Activated effector memory CD4-positive, alpha-beta T cell treated with Interleukin-2 at 50 U/mL for 16 hours (primary cell): ENCODE measurements around the gene DCHS1.
A peak's percentile ranks its signal among the peaks of the same experiment; 100 is the strongest.

ENCODE experiments used
- DNase-seq: peaks from one replicate; pipeline ENCODE4 v3.0.0-alpha.2; 2020

The DCHS1 gene

GRCh38 chr11:6625156-6625831 is 30.3 kb downstream of the DCHS1 start:
- no peak for DNase-seq

GRCh38 chr11:6623391-6624363 is 31.9 kb downstream of the DCHS1 start:
- DNase-seq = no peak

- no peak for DNase-seq
These were observed 33.1 kb downstream of the DCHS1 start for GRCh38 chr11:6622261-6623171.

GRCh38 chr11:6621711-6622211 is 33.8 kb downstream of the DCHS1 start:
- DNase-seq = no peak

DNA sequence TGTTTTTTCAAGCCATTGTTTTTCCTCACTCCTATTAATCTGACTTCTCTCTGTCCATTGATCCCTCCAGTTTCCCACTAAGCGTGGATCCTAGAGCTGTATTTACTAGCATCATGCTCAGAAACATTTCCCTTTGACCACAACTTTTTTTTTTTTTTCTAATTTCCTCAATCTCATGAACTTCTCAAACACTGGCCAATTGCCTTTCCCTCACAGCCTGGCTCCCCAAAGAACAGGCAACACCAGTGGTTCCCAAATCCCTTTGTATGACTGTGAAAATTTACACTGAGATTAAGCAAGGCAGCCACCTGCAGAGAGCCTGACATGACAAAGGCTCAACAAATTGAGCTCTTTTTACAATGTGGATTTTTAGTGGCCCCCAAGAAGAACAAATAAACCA is 35.0 kb downstream of the DCHS1 start:
- no peak for DNase-seq

DNA sequence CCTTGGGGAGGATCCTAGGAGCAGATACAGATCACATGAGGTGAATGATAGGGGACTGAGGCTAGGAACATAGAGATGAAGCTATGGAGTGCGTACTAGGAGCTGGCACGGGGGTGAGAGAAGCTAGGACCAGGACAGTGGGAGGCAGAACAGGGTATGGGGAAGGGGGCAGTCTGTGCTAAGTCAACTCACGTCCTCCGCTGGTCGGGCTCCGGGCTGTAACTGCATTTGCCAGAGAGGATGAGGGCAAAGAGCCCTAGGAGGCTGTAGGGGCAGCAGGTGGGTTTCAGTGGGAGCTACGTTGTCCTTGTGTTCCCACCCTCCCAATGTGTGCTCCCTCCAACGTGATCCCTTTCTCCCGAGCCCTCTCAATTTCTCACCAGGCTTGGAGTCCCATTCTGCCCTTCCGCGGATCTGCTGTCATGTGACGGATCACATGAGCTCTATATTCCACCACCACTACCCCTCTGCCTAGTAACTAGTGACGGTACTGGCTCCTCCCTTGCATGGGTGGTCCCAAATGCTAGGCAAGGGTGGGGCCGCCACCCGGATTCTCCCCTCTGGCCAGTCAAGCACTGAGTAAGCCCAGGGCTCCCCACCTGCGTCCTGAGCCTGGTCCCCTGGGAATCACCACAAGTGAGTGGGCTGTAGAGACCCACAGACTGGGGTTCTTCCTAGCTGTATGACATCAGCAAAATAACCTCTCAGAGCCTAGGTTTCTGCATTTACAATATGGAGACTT is 36.4 kb downstream of the DCHS1 start, which contains the start of gene TPP1:
Gene TPP1, minus strand, starts transcription at position 419 of the 742 bp plus-strand sequence. Its CDS starts 22 bp downstream, at position 397.
- DNase-seq = peak; percentile 84

DNA sequence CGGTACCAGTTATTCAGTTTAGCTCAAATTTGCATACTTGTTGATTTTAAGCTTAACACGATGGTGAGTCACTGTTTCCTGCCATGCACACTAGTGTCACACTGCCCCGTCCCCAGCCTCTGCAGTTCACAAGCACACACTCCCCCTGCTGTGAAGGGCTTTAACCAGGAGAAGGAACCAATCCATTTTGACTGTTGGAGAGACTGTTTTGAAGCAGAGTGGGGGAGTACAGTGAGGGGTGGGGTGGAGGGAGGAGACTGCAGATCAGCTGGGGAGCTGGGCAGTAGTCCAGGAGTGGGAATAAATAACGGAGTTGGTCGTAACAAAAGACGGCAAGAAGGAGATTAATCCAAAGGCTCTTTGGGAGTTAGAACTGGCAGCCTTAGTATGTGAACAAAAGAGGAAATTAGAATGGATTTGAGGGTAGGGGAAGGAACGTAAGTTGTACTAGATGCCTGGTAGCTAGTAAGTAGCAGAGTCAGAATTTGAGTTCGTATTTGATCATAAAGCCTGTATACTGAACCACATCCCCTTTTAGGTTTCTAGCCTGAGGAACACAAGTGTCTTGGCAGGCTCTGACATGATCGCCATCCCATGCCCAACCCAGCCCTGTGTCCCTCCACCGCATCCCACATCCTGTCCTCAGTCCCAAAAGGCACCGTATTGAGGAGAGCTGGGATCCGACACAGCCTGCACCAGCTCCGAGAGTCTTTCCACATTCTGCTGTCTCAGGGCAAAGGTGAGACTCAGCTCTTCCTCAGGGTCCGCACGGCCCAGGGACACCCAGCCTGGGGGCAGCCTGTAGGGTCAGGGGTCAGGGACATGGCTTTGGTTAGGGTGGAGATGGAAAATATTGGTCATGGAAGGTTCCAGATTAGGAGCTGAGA is 37.2 kb downstream of the DCHS1 start:
- DNase-seq = peak; percentile 53

GRCh38 chr11:6617315-6617781 is 38.3 kb downstream of the DCHS1 start:
- no peak for DNase-seq

DNA sequence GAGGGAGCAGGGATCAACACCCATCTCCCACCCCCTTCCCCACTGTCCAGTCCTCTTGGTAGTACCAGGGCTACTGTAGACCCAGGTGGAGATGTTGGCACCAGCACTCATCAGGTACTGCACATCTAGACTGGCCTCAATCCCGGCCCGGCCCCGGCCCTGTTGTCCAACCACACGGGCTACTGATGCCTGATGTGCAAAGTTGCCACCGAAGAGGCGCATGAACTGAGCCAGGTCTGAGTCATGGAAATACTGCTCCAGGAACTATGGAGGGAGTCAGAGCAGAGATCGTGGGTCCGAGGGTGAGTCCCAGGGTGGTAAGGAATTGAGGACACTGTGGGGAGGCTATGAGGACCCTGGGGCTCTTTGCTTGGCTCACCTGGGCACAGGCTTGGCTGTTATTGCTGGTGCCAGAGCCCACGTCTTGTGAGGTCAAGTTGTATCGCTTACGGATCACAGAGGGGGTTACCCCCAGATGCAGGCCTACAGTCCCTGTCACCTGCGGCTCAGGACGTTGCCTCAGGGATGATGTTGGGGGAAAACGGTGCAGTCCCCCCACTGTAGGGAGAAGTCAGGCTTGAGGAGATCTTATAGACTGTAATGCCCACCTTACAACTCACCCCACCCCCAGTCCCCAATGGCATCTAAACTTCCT is 38.9 kb downstream of the DCHS1 start:
- DNase-seq = no peak

DNA sequence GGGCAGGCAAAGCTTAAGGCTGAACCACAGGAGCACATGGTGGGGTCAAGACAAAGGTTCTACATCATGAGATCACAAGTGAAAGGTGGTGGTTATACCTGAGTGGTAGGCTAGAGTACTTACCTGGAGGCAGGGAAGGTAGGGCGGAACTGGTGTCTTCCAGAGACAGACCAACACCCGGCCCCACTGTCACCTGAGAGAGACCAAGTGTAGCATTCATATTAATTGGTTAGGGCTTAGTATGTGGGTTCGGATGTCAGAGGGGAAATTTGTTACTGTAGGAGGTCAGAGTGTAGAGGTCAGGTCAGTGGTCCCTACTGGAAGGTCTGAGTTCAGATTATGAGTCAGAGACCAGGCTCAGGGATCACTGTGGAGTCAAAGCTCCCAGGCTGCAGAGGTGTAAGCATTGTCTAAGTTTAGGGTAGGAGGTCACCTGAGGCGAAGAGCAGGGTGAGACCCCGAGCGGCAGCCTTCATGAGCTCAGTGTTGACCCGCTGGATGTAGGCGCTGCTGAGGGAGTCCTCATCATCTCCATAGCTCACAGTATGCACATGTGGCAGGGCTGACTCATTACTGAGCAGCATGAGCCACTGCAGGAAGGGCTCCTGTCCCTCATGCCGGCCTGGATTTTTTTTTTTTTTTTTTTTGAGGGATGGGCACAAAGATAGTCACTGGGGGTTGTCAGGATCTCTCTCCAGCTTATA is 39.6 kb downstream of the DCHS1 start:
- no peak for DNase-seq

- DNase-seq = no peak
These were observed 40.6 kb downstream of the DCHS1 start for GRCh38 chr11:6615046-6615445.

- DNase-seq = no peak
These were observed 41.2 kb downstream of the DCHS1 start for GRCh38 chr11:6614446-6614845.

DNA sequence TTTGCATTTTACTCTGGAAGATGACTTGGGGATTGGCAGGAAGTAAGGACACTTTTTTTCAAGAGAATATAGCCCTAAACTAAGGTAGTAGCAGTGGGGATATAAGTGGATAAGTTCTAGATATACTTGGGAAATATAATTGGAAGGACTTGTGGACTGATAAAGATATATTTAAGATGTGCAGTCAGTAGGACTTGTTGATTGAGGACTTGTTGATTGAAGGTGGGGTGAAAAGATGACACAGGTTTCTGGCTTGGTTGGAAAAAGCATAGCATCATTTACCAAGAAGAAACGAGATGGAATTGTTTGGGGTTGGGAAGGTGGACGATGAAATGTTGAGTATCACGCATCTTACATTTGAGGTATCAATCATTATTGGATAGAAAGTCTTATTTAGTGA is 42.1 kb downstream of the DCHS1 start:
- DNase-seq = no peak

- peak; percentile 91 for DNase-seq
These were observed 43.2 kb downstream of the DCHS1 start, which contains the start of gene TAF10 for GRCh38 chr11:6612213-6613041. Gene TAF10, minus strand, starts transcription at chr11:6612216. Its CDS starts 27 bp downstream, at chr11:6612189.

- no peak for DNase-seq
These were observed 43.7 kb downstream of the DCHS1 start for GRCh38 chr11:6611963-6612212.

DNA sequence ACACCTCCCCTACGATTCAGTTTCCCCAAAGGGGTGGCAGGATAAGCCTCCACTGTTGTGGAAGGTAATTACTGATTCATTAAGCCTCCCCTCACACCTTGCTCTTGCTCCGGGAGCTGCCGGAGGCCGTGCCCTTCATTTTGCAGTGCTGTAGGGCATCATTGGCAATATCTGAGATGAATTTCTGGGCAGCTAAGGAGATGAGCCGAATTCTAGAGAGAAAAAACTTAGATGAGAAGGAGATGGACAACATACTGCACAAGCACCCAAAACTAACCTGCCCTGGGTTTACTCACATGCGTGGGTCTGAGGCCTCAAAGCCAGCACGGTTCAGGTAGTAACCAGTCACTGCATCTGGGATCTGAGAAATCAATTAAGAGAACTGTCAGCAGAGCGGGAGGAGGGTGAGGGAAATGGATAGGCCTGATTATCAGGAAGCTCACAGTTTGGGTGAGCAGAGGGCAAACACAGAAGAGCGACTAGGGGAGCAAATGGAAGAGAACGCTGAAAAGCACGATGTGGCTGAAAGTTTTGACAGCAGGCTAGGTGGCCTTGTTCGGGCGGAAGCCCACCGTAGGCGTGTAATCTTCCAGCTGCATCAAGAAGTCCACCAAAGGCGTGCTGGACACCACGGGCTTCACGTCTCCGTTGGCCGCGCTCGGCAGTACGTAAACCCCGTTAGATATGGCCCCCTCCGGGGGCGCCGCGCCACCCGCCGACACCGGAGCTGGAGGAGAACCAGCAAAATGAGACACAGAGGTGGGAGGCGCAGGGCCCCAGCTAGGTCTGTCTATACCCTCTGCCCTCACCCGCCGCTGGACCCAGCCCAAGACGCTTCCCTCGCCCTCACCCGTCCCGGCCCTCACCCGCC is 44.3 kb downstream of the DCHS1 start:
- no peak for DNase-seq

GRCh38 chr11:6610591-6610990 is 45.0 kb downstream of the DCHS1 start:
- no peak for DNase-seq
